HepG2 (cell line): ENCODE results near the gene TMEM143. TPM values are rescaled to one million over a fixed set of nuclear protein-coding genes. Genes with fewer than 3 reads are reported as not detected.

ENCODE experiments used
- BORCS8-MEF2B ChIP-seq: sonication (generic); formaldehyde crosslinking; IDR thresholded peaks from 2 replicates; pipeline ENCODE4 v1.8.0; 2022; ENCODE audit warnings: mild to moderate bottlenecking, missing genetic modification reagents
- CBFB ChIP-seq: sonication (generic); formaldehyde crosslinking; IDR thresholded peaks from 2 replicates; pipeline ENCODE4 v1.4.0; 2020; ENCODE audit warnings: missing genetic modification reagents
- DPF2 ChIP-seq: sonication (generic); formaldehyde crosslinking; IDR thresholded peaks from 2 replicates; pipeline ENCODE4 v1.4.0; 2020; ENCODE audit warnings: mild to moderate bottlenecking, low read depth, missing genetic modification reagents, borderline replicate concordance
- DRAP1 ChIP-seq: IDR thresholded peaks from 2 replicates; pipeline ENCODE4 v1.6.1; 2016; ENCODE audit warnings: missing genetic modification reagents, missing compliant biosample characterization
- ETS1 ChIP-seq: sonication (generic); formaldehyde crosslinking; IDR thresholded peaks from 2 replicates; pipeline ENCODE4 v1.4.0; 2020; ENCODE audit warnings: missing genetic modification reagents
- FOXC1 ChIP-seq: sonication (generic); formaldehyde crosslinking; IDR thresholded peaks from 2 replicates; pipeline ENCODE4 v1.8.0; 2022; ENCODE audit warnings: mild to moderate bottlenecking, missing genetic modification reagents, borderline replicate concordance
- FOXP1 ChIP-seq, 2 experiments: fragments of 450-650 bp in 1 of 2; IDR thresholded peaks; 2 replicates each; pipeline ENCODE4 v1.6.1; 2017 to 2018; ENCODE audit warnings: antibody characterized with exemption in 1 of 2
- HDAC1 ChIP-seq: sonication (generic); formaldehyde crosslinking; IDR thresholded peaks from 2 replicates; pipeline ENCODE4 v1.5.1; 2020; ENCODE audit warnings: mild to moderate bottlenecking, missing genetic modification reagents
- KLF12 ChIP-seq: sonication (generic); formaldehyde crosslinking; IDR thresholded peaks from 2 replicates; pipeline ENCODE4 v1.4.0; 2020; ENCODE audit warnings: missing genetic modification reagents, borderline replicate concordance
- NFYB ChIP-seq: sonication (generic); formaldehyde crosslinking; IDR thresholded peaks from 2 replicates; pipeline ENCODE4 v1.4.0; 2020; ENCODE audit warnings: missing genetic modification reagents
- RBM39 ChIP-seq: fragments of 200-400 bp; formaldehyde crosslinking; IDR thresholded peaks from one replicate; pipeline ENCODE4 v1.6.1; 2018; ENCODE audit warnings: antibody characterized with exemption, mild to moderate bottlenecking, low read depth, low read length; ENCODE audit not compliant: poor library complexity, severe bottlenecking
- RXRB ChIP-seq: IDR thresholded peaks from 2 replicates; pipeline ENCODE4 v1.6.1; 2016; ENCODE audit warnings: borderline replicate concordance, missing genetic modification reagents, missing compliant biosample characterization
- SAFB2 ChIP-seq: sonication (generic); formaldehyde crosslinking; IDR thresholded peaks from 2 replicates; pipeline ENCODE4 v1.5.1; 2020; ENCODE audit warnings: missing genetic modification reagents, low read depth, mild to moderate bottlenecking, borderline replicate concordance
- SMYD3 ChIP-seq: sonication (generic); formaldehyde crosslinking; IDR thresholded peaks from 2 replicates; pipeline ENCODE4 v1.8.1; 2023; ENCODE audit warnings: mild to moderate bottlenecking, missing genetic modification reagents
- SP140L ChIP-seq: sonication (generic); formaldehyde crosslinking; IDR thresholded peaks from 2 replicates; pipeline ENCODE4 v1.4.0; 2020; ENCODE audit warnings: missing genetic modification reagents, borderline replicate concordance
- STAG1 ChIP-seq: sonication (generic); formaldehyde crosslinking; IDR thresholded peaks from 2 replicates; pipeline ENCODE4 v1.4.0; 2020; ENCODE audit warnings: missing genetic modification reagents
- TFDP2 ChIP-seq: sonication (generic); formaldehyde crosslinking; IDR thresholded peaks from 2 replicates; pipeline ENCODE4 v1.4.0; 2020; ENCODE audit warnings: missing genetic modification reagents
- TRAFD1 ChIP-seq: sonication (generic); formaldehyde crosslinking; IDR thresholded peaks from 2 replicates; pipeline ENCODE4 v1.5.1; 2020; ENCODE audit warnings: missing genetic modification reagents, mild to moderate bottlenecking, borderline replicate concordance
- YEATS2 ChIP-seq: sonication (generic); formaldehyde crosslinking; IDR thresholded peaks from 2 replicates; pipeline ENCODE4 v1.4.0; 2020; ENCODE audit warnings: missing genetic modification reagents, borderline replicate concordance
- ZNF138 ChIP-seq: sonication (generic); formaldehyde crosslinking; IDR thresholded peaks from 2 replicates; pipeline ENCODE4 v1.5.0; 2020; ENCODE audit warnings: mild to moderate bottlenecking, low read depth, missing genetic modification reagents
- polyA plus RNA-seq, 8 experiments: library from polyadenylated mRNA; depleted of rRNA in 3 of 8; stranded (reverse) in 7 of 8; unstranded in 1 of 8; fragments of >200 nt; fragmentation: Illumina TruSeq in 4 of 8; extraction: Trizol in 4 of 8; gene quantifications; 2 replicates each; pipeline versions ENCODE4 v1.2.1 to v1.2.3, GENCODE V29; 2011 to 2016; ENCODE audit warnings: low read depth in 4 of 8, missing spikeins in 1 of 8, mixed read lengths in 1 of 8; ENCODE audit not compliant: insufficient read depth in 1 of 8
- total RNA-seq, 5 experiments: library from RNA; depleted of rRNA; stranded (reverse); fragments of >200 nt; fragmentation: Illumina TruSeq; extraction: Trizol; gene quantifications; 2 replicates each; pipeline ENCODE4 v1.2.3, GENCODE V29; 2016; ENCODE audit warnings: low read depth in 1 of 5
- TF ChIP-seq, protein P1 (sequence below): IDR thresholded peaks from 2 replicates; pipeline ENCODE4 v1.6.1; 2016; ENCODE audit warnings: low read depth, borderline replicate concordance
- TF ChIP-seq, protein P2 (sequence below): IDR thresholded peaks from 2 replicates; pipeline ENCODE4 v1.6.1; 2016; ENCODE audit warnings: missing compliant biosample characterization, missing genetic modification reagents, borderline replicate concordance

The TMEM143 gene
- total and polyA plus RNA-seq, 2 of the 13 experiments (the other 11 are each of a cell fraction or from before 2014, with no cell fraction given) = 7.7 to 11.3 TPM

DNA sequence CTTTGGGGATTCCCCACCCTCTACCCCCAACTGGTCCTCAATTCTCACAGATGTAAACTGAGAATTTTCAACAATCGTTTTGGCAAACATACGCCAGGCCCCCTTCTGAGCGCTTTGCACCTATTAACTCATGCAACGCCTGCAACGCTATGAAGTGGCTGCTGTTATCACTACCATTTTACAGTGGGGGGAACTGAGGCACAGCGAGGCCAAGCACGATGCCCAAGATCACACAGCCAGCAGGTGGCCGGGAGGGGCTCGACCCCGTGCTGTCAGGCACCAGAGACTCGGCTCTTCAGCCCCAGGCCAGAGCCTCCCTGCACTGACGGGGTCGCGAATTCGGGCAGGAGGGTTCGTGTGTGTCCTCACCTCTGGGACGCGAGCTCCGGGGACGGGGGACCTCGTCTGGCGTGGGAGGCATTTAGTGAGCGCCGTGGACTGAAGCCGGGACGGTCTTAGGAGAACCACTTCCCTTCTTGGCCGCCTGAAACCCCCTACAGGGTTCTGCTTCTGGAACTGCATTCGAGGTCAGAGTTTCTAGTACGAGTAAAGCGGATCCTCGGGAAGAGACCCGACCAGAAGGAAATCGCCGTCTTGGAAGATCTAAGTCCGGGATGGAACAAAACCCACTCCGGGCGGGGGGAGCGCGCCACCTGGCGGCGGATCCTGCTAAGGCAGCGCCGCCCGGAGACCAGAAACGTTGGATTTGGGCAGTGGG lies 72.8 kb downstream of the TMEM143 start (continued):
- TF ChIP-seq YEATS2 (no peak), ETS1 (no peak), DRAP1 (CRISPR knock-in tag) (no peak), DPF2 (CRISPR knock-in tag) (no peak), TRAFD1 (CRISPR knock-in tag) (no peak), RBM39 (no peak), SMYD3 (no peak), TFDP2 (CRISPR knock-in tag) (peak; percentile 45; the same call in 1 of the 2 replicates), FOXC1 (CRISPR knock-in tag) (0 out of 2 replicates have a peak, but pooled peaks have one; percentile 20), KLF12 (0 out of 2 replicates have a peak, but pooled peaks have one; percentile 31), SAFB2 (CRISPR knock-in tag) (no peak), CBFB (CRISPR knock-in tag) (0 out of 2 replicates have a peak, but pooled peaks have one; percentile 43), FOXP1 (IDR thresholded peaks at IDR 0.05) (no peak), FOXP1 (CRISPR knock-in tag; IDR thresholded peaks at IDR 0.05) (no peak), HDAC1 (CRISPR knock-in tag) (no peak), STAG1 (CRISPR knock-in tag) (peak; percentile 74), RXRB (CRISPR knock-in tag) (0 out of 2 replicates have a peak, but pooled peaks have one; percentile 4), BORCS8-MEF2B (0 out of 2 replicates have a peak, but pooled peaks have one; percentile 34), ZNF138 (CRISPR knock-in tag) (no peak), NFYB (CRISPR knock-in tag) (no peak), SP140L (CRISPR knock-in tag) (no peak)
- TF ChIP-seq, protein P1, sequence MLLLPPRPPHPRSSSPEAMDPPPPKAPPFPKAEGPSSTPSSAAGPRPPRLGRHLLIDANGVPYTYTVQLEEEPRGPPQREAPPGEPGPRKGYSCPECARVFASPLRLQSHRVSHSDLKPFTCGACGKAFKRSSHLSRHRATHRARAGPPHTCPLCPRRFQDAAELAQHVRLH (CRISPR knock-in tag) = no peak
- TF ChIP-seq, protein P2, sequence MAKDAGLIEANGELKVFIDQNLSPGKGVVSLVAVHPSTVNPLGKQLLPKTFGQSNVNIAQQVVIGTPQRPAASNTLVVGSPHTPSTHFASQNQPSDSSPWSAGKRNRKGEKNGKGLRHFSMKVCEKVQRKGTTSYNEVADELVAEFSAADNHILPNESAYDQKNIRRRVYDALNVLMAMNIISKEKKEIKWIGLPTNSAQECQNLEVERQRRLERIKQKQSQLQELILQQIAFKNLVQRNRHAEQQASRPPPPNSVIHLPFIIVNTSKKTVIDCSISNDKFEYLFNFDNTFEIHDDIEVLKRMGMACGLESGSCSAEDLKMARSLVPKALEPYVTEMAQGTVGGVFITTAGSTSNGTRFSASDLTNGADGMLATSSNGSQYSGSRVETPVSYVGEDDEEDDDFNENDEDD = no peak
